ENCODE measurements around the gene TAS2R4.

TAS2R4 gene

DNA sequence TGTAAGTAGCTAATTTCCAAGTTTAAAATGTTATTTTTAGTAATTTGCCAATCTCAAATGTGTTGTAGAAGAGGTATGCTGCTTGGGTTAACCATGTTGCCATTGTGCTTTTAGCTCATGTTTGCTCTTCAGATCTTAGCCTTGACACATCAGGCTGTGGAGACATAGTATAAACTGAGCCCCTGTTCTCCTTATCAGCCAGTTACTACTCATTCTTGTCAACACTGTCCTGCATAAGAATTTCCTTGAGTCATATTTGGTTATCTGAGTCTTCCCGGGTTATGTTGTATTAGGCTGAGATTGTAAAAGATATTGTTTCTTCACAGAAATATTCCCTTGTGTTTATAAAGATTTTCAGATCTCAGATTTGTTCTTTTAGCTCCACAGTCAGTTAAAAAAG lies 34.2 kb upstream of the TAS2R4 start:
- TF ChIP-seq, protein P1, sequence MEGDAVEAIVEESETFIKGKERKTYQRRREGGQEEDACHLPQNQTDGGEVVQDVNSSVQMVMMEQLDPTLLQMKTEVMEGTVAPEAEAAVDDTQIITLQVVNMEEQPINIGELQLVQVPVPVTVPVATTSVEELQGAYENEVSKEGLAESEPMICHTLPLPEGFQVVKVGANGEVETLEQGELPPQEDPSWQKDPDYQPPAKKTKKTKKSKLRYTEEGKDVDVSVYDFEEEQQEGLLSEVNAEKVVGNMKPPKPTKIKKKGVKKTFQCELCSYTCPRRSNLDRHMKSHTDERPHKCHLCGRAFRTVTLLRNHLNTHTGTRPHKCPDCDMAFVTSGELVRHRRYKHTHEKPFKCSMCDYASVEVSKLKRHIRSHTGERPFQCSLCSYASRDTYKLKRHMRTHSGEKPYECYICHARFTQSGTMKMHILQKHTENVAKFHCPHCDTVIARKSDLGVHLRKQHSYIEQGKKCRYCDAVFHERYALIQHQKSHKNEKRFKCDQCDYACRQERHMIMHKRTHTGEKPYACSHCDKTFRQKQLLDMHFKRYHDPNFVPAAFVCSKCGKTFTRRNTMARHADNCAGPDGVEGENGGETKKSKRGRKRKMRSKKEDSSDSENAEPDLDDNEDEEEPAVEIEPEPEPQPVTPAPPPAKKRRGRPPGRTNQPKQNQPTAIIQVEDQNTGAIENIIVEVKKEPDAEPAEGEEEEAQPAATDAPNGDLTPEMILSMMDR (IDR thresholded peaks at IDR 0.05) = no peak

DNA sequence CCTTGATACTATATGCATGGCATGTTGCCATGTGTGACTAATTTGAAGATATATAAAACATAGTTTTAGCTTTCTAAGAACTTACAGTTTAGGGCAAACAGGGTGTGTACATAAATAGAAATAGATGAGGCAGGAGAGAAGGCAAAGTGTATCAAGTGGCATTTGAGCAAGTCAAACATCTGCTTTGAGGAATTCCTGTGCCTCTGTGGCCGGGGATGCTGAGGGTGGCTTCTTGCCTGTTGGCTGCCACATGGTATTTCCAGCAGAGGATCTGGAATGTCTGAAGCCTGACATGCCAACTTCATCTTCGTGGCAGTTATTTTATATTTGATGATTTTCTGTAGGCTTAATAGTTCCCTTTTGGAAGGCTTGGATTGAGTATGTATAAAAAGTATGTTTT lies 32.3 kb upstream of the TAS2R4 start:
- TF ChIP-seq, protein P1 (IDR thresholded peaks at IDR 0.05) = no peak

DNA sequence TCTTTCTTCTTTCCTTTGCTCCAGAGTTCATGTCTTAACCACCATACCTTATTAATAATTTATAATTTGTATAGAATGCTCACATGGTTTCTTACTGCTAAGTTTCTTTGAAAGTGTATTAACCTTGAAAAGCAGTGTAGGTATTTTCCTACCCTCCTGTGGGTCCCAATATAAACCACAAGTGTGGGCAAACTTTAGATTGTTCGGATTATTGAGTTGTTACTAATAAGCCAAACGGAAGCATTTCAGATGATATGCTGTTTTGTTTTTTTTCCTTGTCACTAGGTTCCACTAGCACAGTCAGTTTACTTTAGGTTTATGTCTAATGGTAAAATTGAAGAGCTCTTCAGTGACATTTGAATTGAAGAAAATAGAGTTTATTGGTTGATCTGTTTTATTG lies 28.1 kb upstream of the TAS2R4 start:
- TF ChIP-seq, protein P1 (IDR thresholded peaks at IDR 0.05) = no peak

DNA sequence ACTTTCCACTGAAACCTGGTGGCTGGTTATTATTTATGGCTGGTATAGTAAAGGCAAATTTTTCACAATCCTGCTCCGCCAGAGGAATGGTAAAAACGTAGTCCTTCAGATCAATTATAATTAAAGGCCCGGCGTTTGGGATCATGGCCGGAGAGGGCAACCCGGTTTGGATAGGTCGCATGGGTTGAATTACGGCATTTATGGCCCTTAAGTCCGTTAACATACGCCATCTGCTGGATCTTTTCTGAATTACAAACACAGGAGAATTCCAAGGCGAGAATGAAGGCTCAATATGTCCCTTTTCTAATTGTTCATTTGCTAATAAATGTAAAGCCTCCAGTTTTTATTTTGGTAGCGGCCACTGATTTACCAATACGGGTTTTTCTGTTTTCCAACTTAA lies 23.8 kb upstream of the TAS2R4 start:
- TF ChIP-seq, protein P1 (IDR thresholded peaks at IDR 0.05) = peak; percentile 41; the same call in 1 of the 2 replicates

DNA sequence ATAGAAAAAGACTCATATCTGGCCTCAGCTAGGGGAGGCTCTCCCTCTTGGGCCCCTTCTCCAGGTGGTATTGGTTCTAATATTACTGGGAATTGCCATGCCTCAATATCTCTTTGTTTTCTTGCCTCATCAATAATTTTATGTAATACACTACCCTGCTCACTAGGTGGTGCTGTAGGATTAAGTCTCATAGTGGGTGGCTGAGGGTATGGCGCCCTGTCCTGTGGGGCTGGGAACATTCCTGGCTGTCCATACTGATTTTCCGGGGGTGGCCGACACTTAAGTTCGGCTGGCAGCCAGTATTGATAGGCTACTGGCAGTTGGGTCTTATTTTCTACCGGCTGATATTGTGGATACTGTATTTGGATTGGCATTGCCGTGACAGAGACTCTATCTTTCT lies 21.5 kb upstream of the TAS2R4 start:
- TF ChIP-seq, protein P1 (IDR thresholded peaks at IDR 0.05) = peak; percentile 59

DNA sequence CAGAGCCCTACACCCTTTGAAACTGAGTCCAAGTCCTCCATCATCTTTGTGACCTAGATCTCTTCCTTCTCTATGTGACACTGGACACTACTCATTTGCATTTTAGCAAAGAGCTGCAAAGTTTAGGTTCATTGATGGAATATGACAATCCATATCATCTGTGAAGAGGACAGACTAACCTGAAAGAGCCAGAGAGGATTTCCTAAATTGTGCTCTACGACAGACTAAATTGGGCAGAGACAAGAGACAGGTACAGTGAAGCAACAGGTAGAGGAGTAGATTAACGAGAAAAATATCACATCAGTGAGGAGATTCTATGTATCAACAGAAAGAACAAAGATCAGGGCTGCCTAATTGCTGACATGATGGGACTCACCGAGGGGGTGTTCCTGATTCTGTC lies 12.7 kb upstream of the TAS2R4 start, which contains the start of gene TAS2R3:
Gene TAS2R3 (plus strand): TSS at position 301 of the 400 bp plus-strand sequence. CDS start 62 bp downstream, at position 363.
- TF ChIP-seq, protein P1 (IDR thresholded peaks at IDR 0.05) = no peak

DNA sequence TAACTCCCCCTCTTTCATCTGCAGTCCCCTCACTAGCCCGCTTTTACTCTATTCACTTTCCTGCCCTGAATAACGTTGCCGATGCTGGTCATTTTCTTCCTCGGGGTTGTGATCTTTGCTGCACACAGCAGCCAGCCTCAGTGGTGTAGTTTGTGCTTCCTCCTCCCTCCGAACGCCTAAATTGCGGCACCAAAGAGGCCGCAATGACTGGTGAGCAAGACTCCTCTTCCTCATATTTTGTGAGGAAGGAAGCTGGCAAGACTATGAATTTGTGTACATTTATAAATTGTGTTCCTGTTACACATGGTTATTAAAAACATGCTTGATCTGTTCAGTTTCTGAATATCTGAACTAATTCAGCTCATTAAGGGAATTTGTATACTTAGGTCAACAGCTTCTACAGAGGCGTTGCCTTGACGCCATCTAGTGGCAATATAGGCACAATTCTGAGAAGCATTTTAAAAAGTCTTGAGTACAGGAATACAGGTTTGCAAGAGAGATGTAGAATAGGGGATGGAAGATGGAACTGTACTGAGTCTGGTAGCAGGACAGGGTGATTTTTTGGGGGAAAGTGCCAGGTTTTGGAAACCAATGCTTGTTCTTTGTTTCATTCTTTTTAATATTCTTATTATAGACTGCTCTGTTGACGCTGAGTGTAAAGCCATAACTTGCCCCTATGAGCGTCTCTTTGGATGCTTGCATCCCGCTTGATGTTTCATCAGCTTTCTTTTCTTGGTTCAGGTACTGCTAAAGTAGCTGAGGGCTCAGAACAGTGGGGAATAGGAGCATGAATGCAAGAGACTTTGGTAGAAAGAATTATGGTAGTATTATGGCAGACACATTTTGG lies 9.5 kb downstream of the TAS2R4 start:
- TF ChIP-seq, protein P1 (IDR thresholded peaks at IDR 0.05) = peak; percentile 88

Data from LNCAP (cell line).